Heart left ventricle (tissue), 16 donors: ENCODE measurements around the gene PFDN6. TPM values are rescaled to one million over a fixed set of nuclear protein-coding genes. Genes with fewer than 3 reads are reported as not detected.
A peak's percentile ranks its signal among the peaks of the same experiment; 100 is the strongest.

Experiments used
- ATAC-seq, 4 donors: fragments of 200-7000 bp; cut with Tn5 transposase; one replicate each; pipeline ENCODE4 v1.9.1; 2020 to 2022; ENCODE audit warnings: moderate library complexity in 4 of 4, mild to moderate bottlenecking in 3 of 4, moderate number of reproducible peaks in 1 of 4
- DNase-seq, 5 donors: peaks; one replicate each; pipeline ENCODE4 v3.0.0-alpha.2; 2020
- H3K27ac ChIP-seq, 12 donors: fragments of 200-600 bp; sonication (generic) in 4 of 12; one replicate each; pipeline versions ENCODE4 v1.5.0 to v1.8.0; 2016 to 2022; ENCODE audit warnings: mild to moderate bottlenecking in 2 of 12
- H3K27me3 ChIP-seq, 9 donors: fragments of 200-600 bp; sonication (generic) in 2 of 9; one replicate each; pipeline versions ENCODE4 v1.5.1 to v1.8.0; 2016 to 2022; ENCODE audit warnings: mild to moderate bottlenecking in 3 of 9
- H3K36me3 ChIP-seq, 9 donors: fragments of 200-600 bp; sonication (generic) in 2 of 9; one replicate each; pipeline versions ENCODE4 v1.5.0 to v1.8.0; 2018 to 2022; ENCODE audit warnings: mild to moderate bottlenecking in 2 of 9
- H3K4me1 ChIP-seq, 12 donors: fragments of 200-600 bp; sonication (generic) in 4 of 12; one replicate each; pipeline versions ENCODE4 v1.5.0 to v1.8.0; 2016 to 2022; ENCODE audit warnings: mild to moderate bottlenecking in 3 of 12
- H3K4me3 ChIP-seq, 12 donors: fragments of 200-600 bp; sonication (generic) in 4 of 12; one replicate each; pipeline versions ENCODE4 v1.5.0 to v1.8.0; 2017 to 2022; ENCODE audit warnings: mild to moderate bottlenecking in 9 of 12, moderate library complexity in 4 of 12
- H3K9me3 ChIP-seq, 12 donors: fragments of 200-600 bp; sonication (generic) in 4 of 12; one replicate each; pipeline versions ENCODE4 v1.5.0 to v1.8.0; 2016 to 2022; ENCODE audit warnings: mild to moderate bottlenecking in 1 of 12
- POLR2A ChIP-seq, 2 donors: fragments of 450-650 bp; IDR thresholded peaks; one replicate each; pipeline ENCODE4 v1.6.1; 2017; ENCODE audit warnings: antibody characterized with exemption in 2 of 2, mild to moderate bottlenecking in 2 of 2, moderate library complexity in 2 of 2
- WGBS, 4 donors: extraction: QIAGEN DNeasy Blood & Tissue Kit in 2 of 4; methylation state at CpG; one replicate each; pipeline versions ENCODE4 v1.1.5 to v1.1.7; 2013 to 2018; 5-methylcytosine and 5-hydroxymethylcytosine counted together
- intact Hi-C, 10 donors: fragments of 100-400 bp; cut with DNase I; formaldehyde crosslinking; loops; one replicate each; pipeline versions ENCODE4 v1.11.1 to v1.14.2; 2022
- polyA plus RNA-seq, 2 donors: library from polyadenylated mRNA; stranded (reverse); fragments of 200-250 nt; gene quantifications; one replicate each; pipeline ENCODE4 v1.2.3, GENCODE V29; 2013
- total RNA-seq, 9 donors: library from RNA; depleted of rRNA in 2 of 9; stranded (reverse); fragments of >200 nt in 2 of 9; fragmentation: NEBNext Ultra II Directional in 3 of 9; extraction: Animal tissue kit (Norgen Biotek cat#: 25700) in 3 of 9; gene quantifications; one replicate each; pipeline versions ENCODE4 v1.1.0 to v1.2.4, GENCODE V29; 2016 to 2023
- TF ChIP-seq, protein P1 (sequence below), 12 donors: fragments of 200-600 bp; sonication (generic) in 4 of 12; IDR thresholded peaks; one replicate each; pipeline versions ENCODE4 v1.5.0 to v1.8.0; 2018 to 2022; ENCODE audit warnings: antibody characterized with exemption in 12 of 12, mild to moderate bottlenecking in 5 of 12
- donor health status: ischemic (EF 13 %, LVEDD 7.1; RV severe dilation, severe dysfunction).
- donor health status: healthy with polysubstance abuse.
- donor health status: DM: no; HTN: yes; CAD: no.
- donor health status: DM: no; HTN: no; CAD: no.
- donor health status: ischemic (EF 25% LVEDD 6.9; RV normal size, moderate dysfunction).
- donor health status: ischemic (EF 25% LVEDD 5.7; RV mildly dilated, moderate dysfunction).
- donor health status: healthy.
- donor health status: DM: yes; HTN: yes; CAD: no.
- donor health status: ischemic (EF 35%, LVEDD 5.7; RV mildly dilated, moderate dysfunction).
- donor health status: nonischemic (EF 11% LVEDD 7.7; RV severe dilation, severe dysfunction).
- donor health status: DM: yes; HTN: yes; CAD: no.
- donor health status: PGD.
- donor health status: ischemic (EF 29% LVEDD 5.4; RV normal size, mild dysfunction).
- donor health status: nonischemic (EF 23%, LVEDD 6.1; RV moderate dilation, normal function).

The PFDN6 gene
- total and polyA plus RNA-seq, 11 donors: 29.2 to 287 (median 44.3) TPM

DNA sequence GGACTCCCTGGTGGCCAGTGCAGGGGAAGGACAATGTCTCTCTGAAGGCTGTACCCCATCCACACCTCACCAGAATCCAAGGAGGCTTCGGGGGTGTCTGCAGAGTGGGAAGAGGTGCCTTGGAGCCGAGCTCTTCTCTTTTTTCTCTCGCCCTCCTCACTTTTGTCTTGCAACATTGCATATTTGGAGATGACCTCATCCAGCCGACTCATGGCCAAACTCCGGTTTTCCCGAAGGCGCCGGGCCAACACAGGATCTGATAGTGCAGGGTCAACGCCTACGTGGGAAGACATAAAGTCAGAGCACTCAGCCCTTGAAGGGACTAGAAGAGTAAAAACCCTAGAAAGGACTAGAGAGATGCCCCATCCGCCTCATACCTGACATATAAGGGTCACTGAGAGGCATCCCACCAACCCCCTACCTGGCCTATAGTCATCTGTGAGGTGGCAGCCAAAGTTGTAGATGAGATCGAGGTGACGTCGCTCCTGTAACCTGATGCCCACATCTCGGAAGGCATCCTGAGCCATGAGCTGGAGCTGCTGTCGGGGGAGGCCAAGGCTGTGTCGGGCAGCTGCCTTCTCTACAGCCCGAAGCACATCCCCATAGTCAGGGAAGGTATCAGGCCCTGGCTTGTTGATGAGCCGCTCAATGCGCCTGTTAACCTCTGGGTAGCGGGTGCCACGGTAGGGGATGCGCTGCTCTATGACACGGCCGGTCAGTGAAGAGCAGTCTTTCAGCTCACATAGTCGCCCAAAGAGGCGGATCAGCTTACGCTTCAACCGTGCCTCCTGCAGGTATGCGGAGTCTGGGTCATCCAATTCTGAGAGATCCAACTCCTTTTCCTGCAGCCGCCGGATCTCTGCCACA is 31.1 kb downstream of the PFDN6 start:
- Histone ChIP-seq H3K9me3 (no peaks in the 10 kb centered on the region), H3K27me3 (no peaks in the 10 kb centered on the region), H3K36me3 (peaks cover 0 to 35% (median 27%) of the 10 kb centered on the region in 9 donors), H3K27ac (peak overlapping the region in 8 of 12 donors; percentile 19 to 92 (median 54)), H3K4me3 (peak overlapping the region in 4 of 12 donors; percentile 69 to 82 (median 74)), H3K4me1 (peaks cover 3 to 70% (median 44%) of the 10 kb centered on the region in 12 donors)
- TF ChIP-seq, protein P1, sequence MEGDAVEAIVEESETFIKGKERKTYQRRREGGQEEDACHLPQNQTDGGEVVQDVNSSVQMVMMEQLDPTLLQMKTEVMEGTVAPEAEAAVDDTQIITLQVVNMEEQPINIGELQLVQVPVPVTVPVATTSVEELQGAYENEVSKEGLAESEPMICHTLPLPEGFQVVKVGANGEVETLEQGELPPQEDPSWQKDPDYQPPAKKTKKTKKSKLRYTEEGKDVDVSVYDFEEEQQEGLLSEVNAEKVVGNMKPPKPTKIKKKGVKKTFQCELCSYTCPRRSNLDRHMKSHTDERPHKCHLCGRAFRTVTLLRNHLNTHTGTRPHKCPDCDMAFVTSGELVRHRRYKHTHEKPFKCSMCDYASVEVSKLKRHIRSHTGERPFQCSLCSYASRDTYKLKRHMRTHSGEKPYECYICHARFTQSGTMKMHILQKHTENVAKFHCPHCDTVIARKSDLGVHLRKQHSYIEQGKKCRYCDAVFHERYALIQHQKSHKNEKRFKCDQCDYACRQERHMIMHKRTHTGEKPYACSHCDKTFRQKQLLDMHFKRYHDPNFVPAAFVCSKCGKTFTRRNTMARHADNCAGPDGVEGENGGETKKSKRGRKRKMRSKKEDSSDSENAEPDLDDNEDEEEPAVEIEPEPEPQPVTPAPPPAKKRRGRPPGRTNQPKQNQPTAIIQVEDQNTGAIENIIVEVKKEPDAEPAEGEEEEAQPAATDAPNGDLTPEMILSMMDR (IDR thresholded peaks at IDR 0.05): no peak
- no peak for TF ChIP-seq POLR2A (IDR thresholded peaks at IDR 0.05)
- ATAC-seq (no peak), DNase-seq (peak; percentile 66 to 77 (median 71))
- intact Hi-C loops: no loop called here
- WGBS, 4 donors: 64 to 75% (median 74%) methylated on average over 20 to 32 of the region's 32 CpGs

- Histone ChIP-seq H3K4me3 (peak overlapping the region in 6 of 12 donors; percentile 69 to 82 (median 76)), H3K36me3 (peaks cover 0 to 33% (median 27%) of the 10 kb centered on the region in 9 donors), H3K9me3 (no peaks in the 10 kb centered on the region), H3K4me1 (peaks cover 3 to 63% (median 43%) of the 10 kb centered on the region in 12 donors), H3K27ac (peak overlapping the region in 7 of 12 donors; percentile 50 to 92 (median 85)), H3K27me3 (no peaks in the 10 kb centered on the region)
- intact Hi-C loops: no loop called here
- no peak for TF ChIP-seq POLR2A (IDR thresholded peaks at IDR 0.05)
- no peak for ATAC-seq
- 52 to 72% (median 67%) methylated on average over 9 of the region's 9 CpGs for WGBS, 4 donors
- no peak for DNase-seq
Observed at GRCh38 chr6:33321227-33321626, 31.8 kb downstream of the PFDN6 start.

- 1 to 8% (median 3%) methylated on average over 12 of the region's 12 CpGs for whole genome bisulfite sequencing, 4 donors
- Histone ChIP-seq H3K9me3 (no peaks in the 10 kb centered on the region), H3K4me3 (peak overlapping the region; percentile 40 to 86 (median 75)), H3K27me3 (no peaks in the 10 kb centered on the region), H3K27ac (peak overlapping the region; percentile 55 to 94 (median 86)), H3K36me3 (peaks cover 0 to 29% (median 27%) of the 10 kb centered on the region in 9 donors), H3K4me1 (peaks cover 3 to 47% (median 31%) of the 10 kb centered on the region in 12 donors)
- DNase-seq (peak in 1 of 5 donors; percentile 34), ATAC-seq (no peak)
- intact Hi-C loops: no loop called here
- TF ChIP-seq, protein P1 (IDR thresholded peaks at IDR 0.05): no peak
- TF ChIP-seq POLR2A (IDR thresholded peaks at IDR 0.05): no peak
Observed at GRCh38 chr6:33323623-33323948, 34.2 kb downstream of the PFDN6 start.

DNA sequence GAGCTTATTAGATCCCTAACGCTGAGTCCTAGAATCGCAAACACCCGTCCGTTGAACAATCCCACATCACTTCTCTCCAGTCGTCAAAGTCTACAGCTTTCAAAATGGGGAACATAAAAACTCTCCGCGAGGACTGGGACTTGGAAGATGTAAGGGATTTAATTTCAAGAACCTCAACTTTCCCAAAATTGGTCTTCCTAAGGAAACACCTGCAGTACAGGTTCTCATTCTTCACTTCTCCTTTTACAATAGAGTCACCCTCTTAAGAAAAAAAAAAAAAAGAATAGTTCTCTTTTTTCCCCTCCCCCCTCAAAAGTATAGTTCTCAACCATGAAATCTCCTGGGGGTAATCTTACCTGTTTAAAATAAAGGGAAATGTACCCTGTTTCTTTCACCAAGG is 34.7 kb downstream of the PFDN6 start:
- Histone ChIP-seq H3K36me3 (peaks cover 0 to 24% (median 22%) of the 10 kb centered on the region in 9 donors), H3K27ac (peak overlapping the region in 5 of 12 donors; percentile 78 to 94 (median 92)), H3K4me3 (peak overlapping the region in 10 of 12 donors; percentile 40 to 86 (median 75)), H3K27me3 (no peaks in the 10 kb centered on the region), H3K9me3 (no peaks in the 10 kb centered on the region), H3K4me1 (peaks cover 3 to 41% (median 29%) of the 10 kb centered on the region in 12 donors)
- intact Hi-C loops: no loop called here
- no peak for TF ChIP-seq POLR2A (IDR thresholded peaks at IDR 0.05)
- TF ChIP-seq, protein P1 (IDR thresholded peaks at IDR 0.05): no peak
- DNase-seq (no peak), ATAC-seq (no peak)
- WGBS, 4 donors: 21 to 36% (median 31%) methylated on average over 7 of the region's 7 CpGs
